Panc1 (cell line): ENCODE data around the gene TJP1. TPM values are rescaled to one million over a fixed set of nuclear protein-coding genes. Genes with fewer than 3 reads are reported as not detected.

Experiments used
- ATAC-seq: fragments of 200-7000 bp; cut with Tn5 transposase; 2 replicates; pipeline ENCODE4 v1.9.1; 2020; ENCODE audit warnings: mild to moderate bottlenecking, moderate library complexity
- BruUV-seq: library from RNA; stranded (reverse); fragments of 400-500 nt; replicated peaks from 2 replicates; lab custom pipeline; 2021; lab: Mats Ljungman, UMichigan
- CTCF ChIA-PET: fragments of 300-600 bp; sonication (Branson Sonifier 250); formaldehyde crosslinking; loops from one replicate; lab custom pipeline; 2022; ENCODE audit warnings: antibody characterized with exemption; lab: Charles Lee
- POLR2A ChIA-PET: fragments of 300-600 bp; sonication (Branson Sonifier 250); formaldehyde crosslinking; loops from one replicate; lab custom pipeline; 2022; ENCODE audit warnings: antibody characterized with exemption; lab: Charles Lee
- DNase-seq: peaks from one replicate; pipeline ENCODE4 v3.0.0-alpha.2; 2010; ENCODE audit warnings: low read depth, low spot score
- H3K27ac ChIP-seq: 2 replicates; pipeline ENCODE4 v1.5.1; 2011; ENCODE audit warnings: mild to moderate bottlenecking, low read length, inconsistent platforms
- H3K27me3 ChIP-seq: fragments of 200-500 bp; sonication (Bioruptor generic); 2 replicates; pipeline ENCODE4 v1.6.0; 2014; ENCODE audit warnings: low read length, inconsistent platforms; ENCODE audit not compliant: control insufficient read depth, insufficient read depth
- H3K36me3 ChIP-seq: fragments of 200-500 bp; sonication (Bioruptor generic); 2 replicates; pipeline ENCODE4 v1.5.1; 2014; ENCODE audit warnings: inconsistent platforms, mild to moderate bottlenecking, low read length, moderate library complexity; ENCODE audit not compliant: control insufficient read depth, insufficient read depth
- H3K4me1 ChIP-seq: 2 replicates; pipeline ENCODE4 v1.5.1; 2011; ENCODE audit warnings: inconsistent platforms, mild to moderate bottlenecking, low read length, moderate library complexity; ENCODE audit not compliant: control insufficient read depth, insufficient read depth
- H3K4me3 ChIP-seq, 2 experiments: 2 replicates each; pipeline ENCODE4 v1.5.1; 2011 to 2012; ENCODE audit warnings: low read depth in 2 of 2, low read length in 2 of 2, mild to moderate bottlenecking in 2 of 2, inconsistent platforms in 1 of 2, moderate library complexity in 1 of 2
- H3K9me3 ChIP-seq: fragments of 200-500 bp; sonication (Bioruptor generic); 2 replicates; pipeline ENCODE4 v1.5.1; 2014; ENCODE audit warnings: low read depth, mild to moderate bottlenecking, inconsistent platforms, low read length, moderate library complexity; ENCODE audit not compliant: control insufficient read depth, insufficient read depth
- POLR2AphosphoS5 ChIP-seq: IDR thresholded peaks from 2 replicates; pipeline ENCODE4 v1.6.1; 2012; ENCODE audit warnings: mild to moderate bottlenecking, low read depth, low read length, moderate library complexity
- SIN3A ChIP-seq: IDR thresholded peaks from 2 replicates; pipeline ENCODE4 v1.6.1; 2012; ENCODE audit warnings: low read depth, mild to moderate bottlenecking, low read length, moderate library complexity, borderline replicate concordance; ENCODE audit not compliant: insufficient read depth
- TCF7L2 ChIP-seq: IDR thresholded peaks from 2 replicates; pipeline ENCODE4 v1.6.1; 2011; ENCODE audit warnings: mild to moderate bottlenecking, low read depth, low read length, inconsistent platforms
- in situ Hi-C: cut with HindIII; loops from 2 replicates; pipeline ENCODE4 v1.10.0; 2016; ENCODE audit warnings: low sequenced_read_pairs, low pct_unique_long_range_greater_than_20kb
- intact Hi-C: fragments of 100-400 bp; cut with micrococcal nuclease; formaldehyde crosslinking; loops from one replicate; pipeline ENCODE4 v1.10.0; 2022; ENCODE audit not compliant: unreplicated experiment
- total RNA-seq: library from RNA; stranded (reverse); gene quantifications from one replicate; pipeline ENCODE4 v1.2.1, GENCODE V29; 2021; ENCODE audit not compliant: unreplicated experiment
- TF ChIP-seq, protein P1 (sequence below): fragments of 450-650 bp; IDR thresholded peaks from 2 replicates; pipeline ENCODE4 v1.5.1; 2017; ENCODE audit warnings: mild to moderate bottlenecking
- TF ChIP-seq, protein P2 (sequence below), 2 experiments: IDR thresholded peaks; 2 replicates each; pipeline ENCODE4 v1.6.1; 2011 to 2012; ENCODE audit warnings: low read depth in 2 of 2, control low read depth in 1 of 2, low read length in 1 of 2, mild to moderate bottlenecking in 1 of 2, moderate library complexity in 1 of 2; ENCODE audit not compliant: insufficient read depth in 1 of 2

Gene TJP1
- total RNA-seq, 1 experiment from 2014 or later, result 79.1 TPM

DNA sequence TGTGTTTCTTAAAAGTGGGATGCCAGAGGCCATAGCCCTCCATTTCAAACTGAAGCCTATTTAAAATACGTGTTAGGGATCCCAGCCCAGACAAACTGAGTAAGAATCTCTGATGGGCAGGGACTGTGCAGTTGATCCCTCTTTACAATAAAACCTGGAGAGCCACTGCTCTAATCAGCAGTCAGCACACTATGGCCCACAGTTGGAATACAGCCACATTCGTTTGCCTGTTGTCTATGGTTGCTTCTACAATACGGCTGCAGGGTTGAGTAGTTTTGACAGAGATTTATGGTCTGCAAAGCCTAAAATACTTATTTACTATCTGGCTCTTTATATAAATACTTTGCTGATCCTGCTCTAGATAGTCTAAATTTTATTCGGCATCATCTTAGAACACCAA is 32.4 kb downstream of the TJP1 start:
- Histone ChIP-seq H3K9me3 (no peaks in the 10 kb centered on the region), H3K27ac (no peak overlapping the region), H3K27me3 (no peaks in the 10 kb centered on the region), H3K4me1 (no peaks in the 10 kb centered on the region), H3K4me3 (no peak overlapping the region), H3K36me3 (no peaks in the 10 kb centered on the region)
- no TSS peak for BruUV-seq
- intact Hi-C loops (loop anchor here (5.0 to 10.0 kb wide), 2 partner anchors 53 to 85 kb away; no protein-coding TSS in a partner anchor), in situ Hi-C loops (no loop called here)
- ATAC-seq (no peak), DNase-seq (no peak)
- TF ChIP-seq, protein P1, sequence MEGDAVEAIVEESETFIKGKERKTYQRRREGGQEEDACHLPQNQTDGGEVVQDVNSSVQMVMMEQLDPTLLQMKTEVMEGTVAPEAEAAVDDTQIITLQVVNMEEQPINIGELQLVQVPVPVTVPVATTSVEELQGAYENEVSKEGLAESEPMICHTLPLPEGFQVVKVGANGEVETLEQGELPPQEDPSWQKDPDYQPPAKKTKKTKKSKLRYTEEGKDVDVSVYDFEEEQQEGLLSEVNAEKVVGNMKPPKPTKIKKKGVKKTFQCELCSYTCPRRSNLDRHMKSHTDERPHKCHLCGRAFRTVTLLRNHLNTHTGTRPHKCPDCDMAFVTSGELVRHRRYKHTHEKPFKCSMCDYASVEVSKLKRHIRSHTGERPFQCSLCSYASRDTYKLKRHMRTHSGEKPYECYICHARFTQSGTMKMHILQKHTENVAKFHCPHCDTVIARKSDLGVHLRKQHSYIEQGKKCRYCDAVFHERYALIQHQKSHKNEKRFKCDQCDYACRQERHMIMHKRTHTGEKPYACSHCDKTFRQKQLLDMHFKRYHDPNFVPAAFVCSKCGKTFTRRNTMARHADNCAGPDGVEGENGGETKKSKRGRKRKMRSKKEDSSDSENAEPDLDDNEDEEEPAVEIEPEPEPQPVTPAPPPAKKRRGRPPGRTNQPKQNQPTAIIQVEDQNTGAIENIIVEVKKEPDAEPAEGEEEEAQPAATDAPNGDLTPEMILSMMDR, result no peak
- TF ChIP-seq, protein P2, sequence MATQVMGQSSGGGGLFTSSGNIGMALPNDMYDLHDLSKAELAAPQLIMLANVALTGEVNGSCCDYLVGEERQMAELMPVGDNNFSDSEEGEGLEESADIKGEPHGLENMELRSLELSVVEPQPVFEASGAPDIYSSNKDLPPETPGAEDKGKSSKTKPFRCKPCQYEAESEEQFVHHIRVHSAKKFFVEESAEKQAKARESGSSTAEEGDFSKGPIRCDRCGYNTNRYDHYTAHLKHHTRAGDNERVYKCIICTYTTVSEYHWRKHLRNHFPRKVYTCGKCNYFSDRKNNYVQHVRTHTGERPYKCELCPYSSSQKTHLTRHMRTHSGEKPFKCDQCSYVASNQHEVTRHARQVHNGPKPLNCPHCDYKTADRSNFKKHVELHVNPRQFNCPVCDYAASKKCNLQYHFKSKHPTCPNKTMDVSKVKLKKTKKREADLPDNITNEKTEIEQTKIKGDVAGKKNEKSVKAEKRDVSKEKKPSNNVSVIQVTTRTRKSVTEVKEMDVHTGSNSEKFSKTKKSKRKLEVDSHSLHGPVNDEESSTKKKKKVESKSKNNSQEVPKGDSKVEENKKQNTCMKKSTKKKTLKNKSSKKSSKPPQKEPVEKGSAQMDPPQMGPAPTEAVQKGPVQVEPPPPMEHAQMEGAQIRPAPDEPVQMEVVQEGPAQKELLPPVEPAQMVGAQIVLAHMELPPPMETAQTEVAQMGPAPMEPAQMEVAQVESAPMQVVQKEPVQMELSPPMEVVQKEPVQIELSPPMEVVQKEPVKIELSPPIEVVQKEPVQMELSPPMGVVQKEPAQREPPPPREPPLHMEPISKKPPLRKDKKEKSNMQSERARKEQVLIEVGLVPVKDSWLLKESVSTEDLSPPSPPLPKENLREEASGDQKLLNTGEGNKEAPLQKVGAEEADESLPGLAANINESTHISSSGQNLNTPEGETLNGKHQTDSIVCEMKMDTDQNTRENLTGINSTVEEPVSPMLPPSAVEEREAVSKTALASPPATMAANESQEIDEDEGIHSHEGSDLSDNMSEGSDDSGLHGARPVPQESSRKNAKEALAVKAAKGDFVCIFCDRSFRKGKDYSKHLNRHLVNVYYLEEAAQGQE (IDR thresholded peaks at IDR 0.05; ENCODE audit: insufficient read depth in 1 of 2, low read depth in 2 of 2, low read length in 1 of 2), result no peak
- TF ChIP-seq POLR2AphosphoS5 (no peak), SIN3A (no peak), TCF7L2 (no peak)
- ChIA-PET POLR2A (no interaction called here), CTCF (no interaction called here)

DNA sequence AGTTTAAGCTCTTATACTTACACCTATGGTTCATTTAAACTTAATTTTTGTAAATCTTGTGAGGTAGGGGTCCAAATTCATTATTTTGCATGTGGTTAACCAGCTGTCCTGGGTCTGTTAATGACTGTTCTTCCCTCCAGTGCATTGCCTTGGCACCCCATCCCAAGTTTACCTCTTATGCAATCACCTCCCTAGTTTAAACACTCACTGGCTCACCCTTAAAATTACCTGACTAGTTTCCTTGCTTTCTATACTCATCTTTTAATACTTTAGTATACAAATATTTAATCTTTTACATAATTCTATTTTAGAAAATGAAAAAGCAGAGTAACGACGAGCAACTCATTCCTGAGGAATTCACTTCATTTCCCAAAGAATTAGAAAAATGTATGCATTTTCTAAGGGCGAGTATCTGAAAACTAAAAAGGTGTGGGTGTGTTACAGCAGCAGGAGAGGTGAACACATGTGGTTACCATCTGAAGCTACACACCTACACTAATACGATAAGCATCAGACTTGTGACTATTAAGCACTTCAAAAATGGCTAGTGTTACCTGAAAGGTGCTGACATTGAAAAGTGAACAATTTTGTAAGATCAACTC is 33.7 kb downstream of the TJP1 start:
- ChIA-PET CTCF (no interaction called here), POLR2A (no interaction called here)
- Histone ChIP-seq H3K4me3 (no peak overlapping the region), H3K4me1 (no peaks in the 10 kb centered on the region), H3K27me3 (no peaks in the 10 kb centered on the region), H3K9me3 (no peaks in the 10 kb centered on the region), H3K36me3 (no peaks in the 10 kb centered on the region), H3K27ac (no peak overlapping the region)
- BruUV-seq, result no TSS peak
- no peak for ATAC-seq
- intact Hi-C loops (loop anchor here (5.0 kb wide), 1 partner anchor 51 kb away; no protein-coding TSS in a partner anchor), in situ Hi-C loops (no loop called here)
- TF ChIP-seq SIN3A (no peak), TCF7L2 (no peak), POLR2AphosphoS5 (no peak)
- TF ChIP-seq, protein P1, result no peak
- TF ChIP-seq, protein P2 (IDR thresholded peaks at IDR 0.05; ENCODE audit: insufficient read depth in 1 of 2, low read depth in 2 of 2, low read length in 1 of 2), result no peak
- no peak for DNase-seq
